Kidney capillary endothelial cell (primary cell): ENCODE data around the gene SBDS.
A peak's percentile ranks its signal among the peaks of the same experiment; 100 is the strongest.
"Not testable (repeated sequence)": the region's sequence is repeated elsewhere in the genome, so short reads cannot be mapped to it uniquely, and the experiment has no call there.

Experiments used
- DNase-seq: peaks from one replicate; pipeline ENCODE4 v3.0.0-alpha.2; 2018; ENCODE audit warnings: low spot score

SBDS gene

DNA sequence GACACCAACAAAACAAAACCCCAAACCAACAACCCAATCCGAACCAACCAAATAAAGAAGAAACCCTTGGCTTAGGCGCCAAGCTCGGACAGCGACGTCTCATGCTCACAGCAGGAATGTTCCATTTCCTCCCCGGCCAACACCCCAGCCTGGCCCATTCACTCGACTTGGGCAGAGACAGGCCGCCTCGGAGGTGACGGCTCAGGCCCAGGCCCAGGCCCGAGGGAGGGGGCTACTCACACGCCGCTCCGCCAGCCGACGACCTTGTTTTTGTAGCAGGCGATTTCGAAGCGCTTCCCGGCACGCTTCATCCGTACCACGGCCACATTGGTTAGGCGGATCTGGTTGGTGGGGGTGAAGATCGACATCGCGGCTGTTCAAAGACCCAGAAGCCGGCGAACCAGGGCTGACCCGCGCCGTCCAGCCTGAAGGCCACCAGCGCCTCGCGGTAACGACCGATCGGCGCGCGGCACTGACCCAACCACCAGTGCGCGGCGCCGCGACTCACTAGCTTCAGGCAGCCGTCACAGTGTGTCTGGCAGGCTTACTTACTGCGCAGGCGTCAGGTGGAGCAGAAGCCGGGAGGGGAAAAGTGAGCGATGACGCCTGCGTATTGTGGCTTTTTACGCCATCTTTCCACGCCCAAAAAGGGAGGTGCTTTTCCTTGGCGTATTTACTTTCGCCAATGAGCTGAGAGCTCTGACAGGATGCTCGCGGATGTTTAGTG lies at the start of gene SBDS:
Gene SBDS (minus strand): TSS at position 537 of the 727 bp plus-strand sequence. CDS start 169 bp downstream, at position 368.
- peak; percentile 98 for DNase-seq

DNA sequence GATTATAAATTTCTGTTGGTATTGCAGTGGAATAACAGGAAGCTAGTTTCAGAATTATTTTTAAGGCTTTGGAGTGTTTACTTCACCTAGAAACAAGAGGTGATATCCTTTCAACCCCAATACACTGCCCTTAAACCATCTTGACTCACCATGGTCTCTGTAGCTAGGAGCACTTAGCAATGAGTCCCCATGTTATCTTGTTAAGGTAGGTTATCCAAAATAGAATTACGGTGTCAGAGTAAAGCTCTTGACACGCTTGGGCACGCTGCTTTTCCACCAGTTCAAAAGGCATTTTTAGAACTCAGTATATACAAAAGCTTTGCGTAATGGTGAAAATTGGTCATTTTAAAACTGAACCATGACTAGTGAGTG lies 48.2 kb upstream of the SBDS start:
- not testable (repeated sequence) for DNase-seq

- DNase-seq = not testable (repeated sequence)
Observed at GRCh38 chr7:67042781-67043558, 47.6 kb upstream of the SBDS start.

DNA sequence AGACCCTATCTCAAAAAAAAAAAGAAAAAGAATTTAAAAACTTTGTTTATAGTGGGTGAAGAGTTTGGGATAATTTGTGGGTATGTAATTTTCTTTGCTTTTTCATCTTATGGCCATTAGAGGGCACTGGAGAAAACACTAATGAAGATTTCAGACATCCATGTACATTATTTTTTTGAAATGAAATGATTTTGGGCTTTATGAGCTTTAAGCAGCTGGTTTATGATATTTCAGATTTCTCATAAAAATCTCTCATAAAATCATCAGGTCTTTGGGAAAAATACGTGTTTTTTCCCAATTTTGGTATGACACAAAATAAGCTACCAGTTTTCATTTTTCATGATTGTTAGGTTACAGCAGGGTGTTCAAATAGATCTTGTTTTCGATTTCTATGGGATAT lies 45.4 kb upstream of the SBDS start:
- DNase-seq = not testable (repeated sequence)

GRCh38 chr7:67036432-67037395 lies 41.3 kb upstream of the SBDS start:
- not testable (repeated sequence) for DNase-seq

DNA sequence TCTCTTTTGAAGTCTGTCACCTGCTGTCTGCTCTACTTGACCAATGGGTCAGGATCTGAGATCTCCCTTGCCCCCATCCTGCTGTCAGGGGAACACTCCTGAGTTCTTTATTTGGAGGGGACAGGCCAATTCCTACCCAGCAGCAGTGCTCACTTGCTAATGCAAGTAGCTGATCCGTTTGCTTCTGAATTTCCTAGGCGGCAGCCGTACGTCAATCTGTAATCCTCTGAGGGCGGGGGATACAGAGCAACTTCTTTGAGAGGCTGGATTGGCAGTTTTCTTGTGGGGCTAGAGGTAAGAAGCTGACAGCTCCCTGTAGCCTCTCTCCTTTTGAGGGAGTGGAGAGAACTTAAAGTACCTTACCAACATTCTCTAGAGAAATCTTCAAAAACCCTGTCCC lies 37.9 kb upstream of the SBDS start:
- no peak for DNase-seq

DNA sequence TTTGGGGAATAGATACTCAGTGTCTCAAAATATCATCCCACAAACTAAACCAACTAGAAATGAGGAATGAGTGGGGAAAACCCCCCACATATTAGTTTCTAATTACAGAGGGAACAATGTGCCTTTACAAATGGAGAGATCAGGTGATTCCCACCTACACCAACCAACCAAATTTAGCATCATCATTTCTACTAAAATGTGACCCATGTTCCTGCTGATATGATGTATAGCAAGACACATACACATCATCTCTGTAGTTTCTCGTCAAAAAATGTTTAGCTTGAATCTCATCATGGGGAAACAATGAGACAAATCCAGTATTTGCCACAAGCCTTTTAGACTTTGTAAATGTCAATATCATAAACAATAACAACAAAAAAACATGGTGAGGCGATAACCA lies 36.3 kb upstream of the SBDS start:
- DNase-seq = not testable (repeated sequence)

GRCh38 chr7:67025459-67025858 lies 30.1 kb upstream of the SBDS start:
- DNase-seq = peak; percentile 24

- no peak for DNase-seq
Observed at GRCh38 chr7:67022511-67022910, 27.1 kb upstream of the SBDS start.

- no peak for DNase-seq
Observed at GRCh38 chr7:67021260-67021659, 25.9 kb upstream of the SBDS start.

DNA sequence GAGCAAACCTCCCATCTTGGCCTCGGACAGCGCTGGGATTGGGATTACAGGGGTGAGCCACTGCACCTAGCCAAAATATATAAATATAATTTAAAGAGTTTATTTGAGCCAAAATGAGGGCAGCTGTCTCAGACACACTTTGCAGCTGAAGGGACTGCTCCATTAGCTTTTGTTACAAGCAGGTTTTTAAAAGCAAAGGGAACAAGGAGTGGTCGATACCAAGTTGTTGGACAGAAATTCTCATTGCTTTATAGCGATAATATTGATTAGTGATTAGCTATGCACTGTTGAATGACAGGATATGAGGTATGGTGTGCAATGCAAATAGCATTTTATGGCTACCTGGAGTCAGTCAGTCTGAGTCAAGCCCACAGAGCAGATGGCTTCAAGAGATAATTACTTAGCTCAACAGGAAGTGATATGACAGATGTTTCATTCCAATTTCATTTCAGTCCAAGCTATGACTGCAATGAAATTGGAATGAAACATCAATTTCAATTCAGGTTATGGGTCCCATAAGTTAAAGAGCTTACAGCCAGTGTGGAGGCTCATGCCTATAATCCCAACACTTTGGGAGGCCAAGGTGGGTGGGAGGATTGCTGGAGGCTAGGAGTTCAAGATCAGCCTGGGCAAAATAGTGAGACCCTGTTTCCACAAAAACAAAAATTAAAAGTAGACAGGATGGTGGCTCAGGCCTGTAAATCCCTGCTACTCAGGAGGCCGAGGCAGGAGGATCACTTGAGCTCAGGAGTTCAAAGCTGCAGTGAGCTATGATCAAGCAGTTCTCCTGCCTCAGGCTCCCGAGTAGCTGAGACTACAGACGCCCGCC lies 24.4 kb upstream of the SBDS start:
- DNase-seq = peak; percentile 63

GRCh38 chr7:67018940-67019339 lies 23.6 kb upstream of the SBDS start:
- no peak for DNase-seq

- not testable (repeated sequence) for DNase-seq
Observed at GRCh38 chr7:67017971-67018370, 22.6 kb upstream of the SBDS start.

GRCh38 chr7:67014076-67014622 lies 18.8 kb upstream of the SBDS start:
- DNase-seq = not testable (repeated sequence)

- DNase-seq = not testable (repeated sequence)
Observed at GRCh38 chr7:67009677-67010076, 14.3 kb upstream of the SBDS start.

- no peak for DNase-seq
Observed at GRCh38 chr7:67008260-67008659, 12.9 kb upstream of the SBDS start.

DNA sequence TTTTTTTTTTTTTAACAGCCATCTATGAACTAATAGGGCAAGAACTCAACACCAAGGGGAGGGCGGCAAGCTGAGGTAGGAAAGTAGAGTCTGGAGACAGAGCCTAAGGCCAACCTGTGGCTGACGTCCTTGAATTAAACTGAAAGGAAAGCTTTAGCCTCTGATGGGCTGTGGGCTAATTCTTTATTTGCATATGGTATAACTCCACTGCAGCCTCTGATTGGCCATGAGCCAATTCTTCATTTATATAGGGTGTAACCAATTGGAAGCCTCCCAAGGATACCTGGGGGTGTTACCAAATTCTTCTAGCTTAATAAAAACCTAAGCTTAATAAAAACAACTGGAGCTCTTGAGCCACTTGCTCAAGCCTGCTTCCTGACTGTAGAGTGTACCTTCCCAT lies 11.6 kb upstream of the SBDS start:
- no peak for DNase-seq

DNA sequence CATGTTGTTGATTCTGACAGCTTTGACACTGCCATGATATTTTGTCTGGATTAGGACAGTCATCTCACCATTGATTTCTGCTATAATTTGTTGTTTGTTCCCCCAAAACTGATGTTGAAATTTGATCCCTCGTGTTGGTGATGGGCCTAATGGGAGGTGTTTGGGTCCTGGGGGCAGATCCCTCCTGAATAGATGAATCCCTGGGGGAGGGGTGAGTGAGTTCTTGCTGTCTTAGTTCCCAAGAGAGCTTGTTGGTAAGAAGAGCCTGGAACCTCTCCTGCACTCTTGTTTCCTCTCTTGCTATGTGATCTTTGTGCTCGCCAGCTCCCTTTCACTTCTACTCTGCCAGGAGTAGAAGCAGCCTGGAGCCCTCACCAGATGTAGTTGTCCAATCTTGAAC lies 8.8 kb upstream of the SBDS start:
- not testable (repeated sequence) for DNase-seq

DNA sequence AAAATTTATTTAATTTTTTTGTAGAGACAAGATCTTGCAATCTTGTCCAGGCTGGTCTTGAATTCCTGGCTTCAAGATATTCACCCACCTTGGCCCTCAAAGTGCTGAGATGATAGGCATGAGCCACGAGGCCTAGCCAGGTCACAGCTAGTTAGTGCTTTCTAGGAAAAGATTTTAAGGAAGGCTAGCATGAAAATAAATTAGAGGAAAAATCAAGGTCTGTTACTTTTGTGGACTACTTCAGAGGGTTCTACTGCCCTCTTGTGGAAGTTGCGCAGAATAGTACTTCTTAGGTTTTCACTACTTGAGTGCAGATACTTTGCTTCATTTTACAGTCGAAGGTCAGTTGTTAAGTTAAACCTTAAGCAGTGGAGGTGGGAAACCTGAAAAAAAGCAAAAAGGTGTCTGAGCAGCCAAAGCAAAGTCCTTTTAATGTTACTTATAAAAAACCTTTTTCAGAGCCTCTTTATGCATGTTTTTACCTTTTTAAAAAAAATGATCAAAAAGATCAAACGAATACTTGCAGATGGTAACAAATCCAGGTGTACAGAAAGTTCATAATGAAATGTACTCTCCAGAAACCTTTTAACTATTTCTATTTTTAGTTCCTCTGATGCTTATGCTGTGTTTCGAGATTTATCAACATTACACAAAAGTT lies 5.3 kb upstream of the SBDS start:
- peak; percentile 33 for DNase-seq

DNA sequence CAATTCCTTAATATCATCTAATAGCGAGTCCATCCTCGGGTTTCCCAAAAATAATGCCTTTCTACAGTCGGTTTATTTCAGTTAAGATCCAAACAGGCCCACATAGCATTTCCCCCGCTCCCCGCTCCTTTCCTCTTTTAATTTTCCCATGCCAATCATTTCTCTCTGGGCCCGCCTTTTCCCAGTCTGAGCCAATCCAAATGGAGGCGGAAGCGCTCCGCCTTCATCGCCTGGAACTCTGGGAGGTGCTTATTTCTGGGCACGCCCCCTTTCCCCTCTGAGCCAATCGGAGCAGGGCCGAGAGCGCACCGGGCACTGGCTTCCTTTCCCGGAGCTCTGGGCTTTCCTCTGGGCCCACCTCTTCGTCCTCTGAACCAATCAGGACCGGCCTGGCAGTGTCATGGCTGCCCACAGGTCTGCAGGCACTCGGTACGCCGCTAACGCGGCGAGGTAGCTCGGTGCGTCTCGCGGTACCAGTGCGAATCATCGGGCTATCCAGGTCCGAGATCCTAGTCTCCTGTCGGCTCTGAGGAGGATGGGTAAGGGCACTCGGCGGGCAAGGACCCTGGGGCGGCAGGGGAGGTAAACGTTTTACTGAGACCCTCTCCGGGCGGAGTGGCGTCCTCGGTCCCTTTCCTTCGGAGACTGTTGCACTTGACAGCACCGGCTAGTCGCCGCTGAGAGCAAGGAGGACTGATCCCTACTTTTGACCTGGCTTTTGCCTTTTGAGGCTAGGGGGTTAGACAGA lies 1.2 kb upstream of the SBDS start, which contains the start of gene TYW1:
Gene TYW1 (plus strand): TSS at position 390 of the 748 bp plus-strand sequence. CDS start 146 bp downstream, at position 536.
- DNase-seq = peak; percentile 98
